Immature natural killer cell (primary cell): ENCODE measurements around the gene PGLYRP1. TPM values are rescaled to one million over a fixed set of nuclear protein-coding genes. Genes with fewer than 3 reads are reported as not detected.

Experiments used
- DNase-seq, 3 donors: peaks; one replicate each; pipeline ENCODE4 v3.0.0; 2022; ENCODE audit warnings: mixed read lengths in 1 of 3
- H3K27ac Mint-ChIP-seq, 6 donors: one replicate each; pipeline ENCODE4 v1.8.0; 2020; ENCODE audit warnings: mixed read lengths in 6 of 6, mild to moderate bottlenecking in 5 of 6, inconsistent platforms in 4 of 6, moderate library complexity in 3 of 6
- H3K27me3 Mint-ChIP-seq, 3 donors: one replicate each; pipeline ENCODE4 v1.8.0; 2020 to 2021; ENCODE audit warnings: low read depth in 3 of 3, mild to moderate bottlenecking in 3 of 3, mixed read lengths in 3 of 3, moderate library complexity in 3 of 3, inconsistent platforms in 1 of 3
- H3K36me3 Mint-ChIP-seq, 3 donors: one replicate each; pipeline ENCODE4 v1.8.0; 2020; ENCODE audit warnings: mixed read lengths in 3 of 3, inconsistent platforms in 2 of 3, mild to moderate bottlenecking in 2 of 3
- H3K4me1 Mint-ChIP-seq, 2 donors: one replicate each; pipeline ENCODE4 v1.8.0; 2020; ENCODE audit warnings: inconsistent platforms in 2 of 2, mild to moderate bottlenecking in 2 of 2, mixed read lengths in 2 of 2, moderate library complexity in 1 of 2
- H3K4me3 Mint-ChIP-seq, 5 donors: one replicate each; pipeline ENCODE4 v1.8.0; 2020; ENCODE audit warnings: mild to moderate bottlenecking in 5 of 5, mixed read lengths in 5 of 5, inconsistent platforms in 3 of 5, moderate library complexity in 3 of 5
- H3K9me3 Mint-ChIP-seq, 6 donors: one replicate each; pipeline ENCODE4 v1.8.0; 2020; ENCODE audit warnings: mild to moderate bottlenecking in 6 of 6, mixed read lengths in 6 of 6, inconsistent platforms in 4 of 6, moderate library complexity in 3 of 6
- polyA plus RNA-seq, 3 donors: library from polyadenylated mRNA; unstranded; fragments of 300-500 nt; fragmentation: Illumina TruSeq; gene quantifications; one replicate each; pipeline ENCODE4 v1.2.3, GENCODE V29; 2021

Gene PGLYRP1
- polyA plus RNA-seq, 3 donors from 2014 or later: not detected

GRCh38 chr19:46009530-46010510, 13.0 kb downstream of the PGLYRP1 start:
- Mint-ChIP-seq H3K27ac (peak overlapping the region in 1 of 6 donors; percentile 58), H3K9me3 (no peaks in the 10 kb centered on the region)

GRCh38 chr19:46006411-46006810, 16.4 kb downstream of the PGLYRP1 start:
- Mint-ChIP-seq H3K9me3 (no peaks in the 10 kb centered on the region), H3K27ac (no peak overlapping the region), H3K4me1 (no peaks in the 10 kb centered on the region), H3K36me3 (peaks cover 0 to 36% (median 16%) of the 10 kb centered on the region in 3 donors), H3K4me3 (no peak overlapping the region), H3K27me3 (peaks cover 0 to 4% (median 2%) of the 10 kb centered on the region in 3 donors)
- DNase-seq: no peak

More at GRCh38 chr19:46009530-46010510, 13.0 kb downstream of the PGLYRP1 start:
- peak; percentile 51 to 56 (median 53) for DNase-seq
- Mint-ChIP-seq H3K36me3 (peaks cover 0 to 36% (median 16%) of the 10 kb centered on the region in 3 donors), H3K4me3 (no peak overlapping the region), H3K4me1 (peaks cover 5 to 7% of the 10 kb centered on the region in 2 donors), H3K27me3 (peaks cover 2 to 7% (median 2%) of the 10 kb centered on the region in 3 donors)

GRCh38 chr19:46002678-46003275, 20.1 kb downstream of the PGLYRP1 start:
- H3K4me1 Mint-ChIP-seq: peaks cover 18 to 23% of the 10 kb centered on the region in 2 donors
- H3K27ac Mint-ChIP-seq: no peak overlapping the region
- no peak for DNase-seq
- peaks cover 2 to 7% (median 4%) of the 10 kb centered on the region in 3 donors for H3K27me3 Mint-ChIP-seq
- no peak overlapping the region for H3K4me3 Mint-ChIP-seq
- H3K9me3 Mint-ChIP-seq: no peaks in the 10 kb centered on the region
- peaks cover 0 to 24% (median 11%) of the 10 kb centered on the region in 3 donors for H3K36me3 Mint-ChIP-seq

GRCh38 chr19:46000491-46001246, 22.2 kb downstream of the PGLYRP1 start:
- H3K27ac Mint-ChIP-seq: peak overlapping the region in 1 of 6 donors; percentile 61
- H3K9me3 Mint-ChIP-seq: no peaks in the 10 kb centered on the region
- peak overlapping the region; percentile 28 to 70 (median 66) for H3K4me3 Mint-ChIP-seq
- peak; percentile 16 to 42 (median 18) for DNase-seq
- H3K4me1 Mint-ChIP-seq: peaks cover 18 to 23% of the 10 kb centered on the region in 2 donors
- H3K27me3 Mint-ChIP-seq: peaks cover 2 to 7% (median 6%) of the 10 kb centered on the region in 3 donors
- H3K36me3 Mint-ChIP-seq: peaks cover 6 to 11% (median 10%) of the 10 kb centered on the region in 3 donors

- Mint-ChIP-seq H3K4me1 (peaks cover 18 to 23% of the 10 kb centered on the region in 2 donors), H3K27ac (peak overlapping the region in 1 of 6 donors; percentile 41), H3K9me3 (no peaks in the 10 kb centered on the region), H3K4me3 (peak overlapping the region in 4 of 5 donors; percentile 12 to 64 (median 38)), H3K36me3 (peaks cover 6 to 7% (median 6%) of the 10 kb centered on the region in 3 donors), H3K27me3 (peaks cover 2 to 7% (median 6%) of the 10 kb centered on the region in 3 donors)
- DNase-seq: no peak
Measured at GRCh38 chr19:45999653-46000121, 23.2 kb downstream of the PGLYRP1 start.

- H3K27ac Mint-ChIP-seq: no peak overlapping the region
- no peak for DNase-seq
- peaks cover 18 to 23% of the 10 kb centered on the region in 2 donors for H3K4me1 Mint-ChIP-seq
- H3K36me3 Mint-ChIP-seq: peaks cover 6 to 7% (median 6%) of the 10 kb centered on the region in 3 donors
- H3K4me3 Mint-ChIP-seq: peak overlapping the region in 1 of 5 donors; percentile 14
- peaks cover 2 to 7% (median 6%) of the 10 kb centered on the region in 3 donors for H3K27me3 Mint-ChIP-seq
- H3K9me3 Mint-ChIP-seq: no peaks in the 10 kb centered on the region
Measured at GRCh38 chr19:45998834-45999233, 24.0 kb downstream of the PGLYRP1 start.

- H3K9me3 Mint-ChIP-seq: no peaks in the 10 kb centered on the region
- H3K27me3 Mint-ChIP-seq: peaks cover 2 to 7% (median 6%) of the 10 kb centered on the region in 3 donors
- H3K36me3 Mint-ChIP-seq: peaks cover 6 to 7% (median 6%) of the 10 kb centered on the region in 3 donors
- no peak for DNase-seq
- peak overlapping the region in 2 of 6 donors; percentile 36 to 46 for H3K27ac Mint-ChIP-seq
- H3K4me1 Mint-ChIP-seq: peaks cover 18 to 23% of the 10 kb centered on the region in 2 donors
- H3K4me3 Mint-ChIP-seq: peak overlapping the region in 2 of 5 donors; percentile 3 to 5
Measured at GRCh38 chr19:45996933-45997332, 25.9 kb downstream of the PGLYRP1 start.

GRCh38 chr19:45995715-45996385, 27.0 kb downstream of the PGLYRP1 start:
- no peak for DNase-seq
- Mint-ChIP-seq H3K27ac (no peak overlapping the region), H3K27me3 (peaks cover 2 to 7% (median 6%) of the 10 kb centered on the region in 3 donors), H3K4me1 (peaks cover 15 to 21% of the 10 kb centered on the region in 2 donors), H3K36me3 (peaks cover 6 to 7% (median 6%) of the 10 kb centered on the region in 3 donors), H3K4me3 (no peak overlapping the region), H3K9me3 (no peaks in the 10 kb centered on the region)

- Mint-ChIP-seq H3K27me3 (peaks cover 4 to 8% (median 7%) of the 10 kb centered on the region in 3 donors), H3K4me1 (peaks cover 8 to 14% of the 10 kb centered on the region in 2 donors), H3K36me3 (peaks cover 6 to 7% (median 6%) of the 10 kb centered on the region in 3 donors), H3K9me3 (no peaks in the 10 kb centered on the region), H3K27ac (peak within 1 kb of the TSS in 1 of 6 donors; percentile 60), H3K4me3 (no peak within 1 kb of the TSS)
- peak; percentile 99 to 100 (median 99) for DNase-seq
Measured at GRCh38 chr19:45994998-45995714, 27.7 kb downstream of the PGLYRP1 start, which contains the start of gene CCDC61. Gene CCDC61 (plus strand): TSS chr19:45995467. CDS start chr19:46003019, 7,552 bp downstream.

GRCh38 chr19:45994456-45994997, 28.3 kb downstream of the PGLYRP1 start:
- Mint-ChIP-seq H3K36me3 (peaks cover 6 to 8% (median 7%) of the 10 kb centered on the region in 3 donors), H3K4me3 (no peak overlapping the region), H3K4me1 (peaks cover 2 to 8% of the 10 kb centered on the region in 2 donors), H3K9me3 (no peaks in the 10 kb centered on the region), H3K27me3 (peaks cover 3 to 8% (median 5%) of the 10 kb centered on the region in 3 donors), H3K27ac (peak overlapping the region in 1 of 6 donors; percentile 60)
- DNase-seq: no peak

- H3K27ac Mint-ChIP-seq: no peak overlapping the region
- no peaks in the 10 kb centered on the region for H3K4me1 Mint-ChIP-seq
- no peak for DNase-seq
- H3K27me3 Mint-ChIP-seq: peaks cover 2 to 9% (median 4%) of the 10 kb centered on the region in 3 donors
- no peaks in the 10 kb centered on the region for H3K9me3 Mint-ChIP-seq
- no peak overlapping the region for H3K4me3 Mint-ChIP-seq
- H3K36me3 Mint-ChIP-seq: peaks cover 0 to 3% (median 0%) of the 10 kb centered on the region in 3 donors
Measured at GRCh38 chr19:45990113-45990728, 32.6 kb downstream of the PGLYRP1 start.
